OCI-LY1 (cell line): ENCODE results near the gene SPCS1.
"Not testable (repeated sequence)": the region's sequence is repeated elsewhere in the genome, so short reads cannot be mapped to it uniquely, and the experiment has no call there.

Source experiments
- H2AFZ ChIP-seq: fragments of 200-600 bp; sonication (generic), shearing (Covaris generic); 2 replicates; pipeline ENCODE4 v1.6.0; 2014; ENCODE audit warnings: antibody characterized with exemption, mild to moderate bottlenecking, low read length
- H3F3A ChIP-seq: fragments of 200-600 bp; sonication (generic), shearing (Covaris generic); 2 replicates; pipeline ENCODE4 v1.6.0; 2014; ENCODE audit warnings: mild to moderate bottlenecking, antibody characterized with exemption, low read length, moderate library complexity; ENCODE audit not compliant: insufficient read depth
- H3K27ac ChIP-seq: fragments of 200-600 bp; sonication (generic); 2 replicates; pipeline ENCODE4 v1.5.1; 2014; ENCODE audit warnings: low read length, mixed run types, mild to moderate bottlenecking, low read depth; ENCODE audit not compliant: poor library complexity, severe bottlenecking
- H3K27me3 ChIP-seq: fragments of 200-600 bp; sonication (generic); 2 replicates; pipeline ENCODE4 v1.6.0; 2014; ENCODE audit warnings: antibody characterized with exemption, mild to moderate bottlenecking, low read length, moderate library complexity; ENCODE audit not compliant: insufficient read depth
- H3K36me3 ChIP-seq: fragments of 200-600 bp; sonication (generic); 2 replicates; pipeline ENCODE4 v1.6.1; 2014; ENCODE audit warnings: mild to moderate bottlenecking, antibody characterized with exemption, low read length, moderate library complexity, mixed read lengths; ENCODE audit not compliant: insufficient read depth
- H3K4me1 ChIP-seq: fragments of 200-600 bp; sonication (generic); 2 replicates; pipeline ENCODE4 v1.5.1; 2014; ENCODE audit warnings: mild to moderate bottlenecking, low read length, moderate library complexity; ENCODE audit not compliant: insufficient read depth, severe bottlenecking
- H3K4me2 ChIP-seq: fragments of 200-600 bp; sonication (generic), shearing (Covaris generic); 2 replicates; pipeline ENCODE4 v1.6.1; 2014; ENCODE audit warnings: low read length
- H3K4me3 ChIP-seq: fragments of 200-600 bp; sonication (generic); 2 replicates; pipeline ENCODE4 v1.5.1; 2014; ENCODE audit warnings: low read length, low read depth, mild to moderate bottlenecking, mixed read lengths; ENCODE audit not compliant: poor library complexity, severe bottlenecking
- H3K79me2 ChIP-seq: fragments of 200-600 bp; shearing (Covaris generic); 2 replicates; pipeline ENCODE4 v1.6.1; 2016; ENCODE audit warnings: mixed run types, low read length, mixed read lengths; ENCODE audit not compliant: insufficient read depth
- H3K9ac ChIP-seq: fragments of 200-600 bp; sonication (generic), shearing (Covaris generic); 2 replicates; pipeline ENCODE4 v1.6.1; 2014; ENCODE audit warnings: mild to moderate bottlenecking, low read length, mixed read lengths
- H3K9me2 ChIP-seq: fragments of 200-600 bp; sonication (generic), shearing (Covaris generic); 2 replicates; pipeline ENCODE4 v1.6.1; 2014; ENCODE audit warnings: low read depth, mild to moderate bottlenecking, low read length, mixed read lengths
- H3K9me3 ChIP-seq: fragments of 200-600 bp; shearing (Covaris generic); 2 replicates; pipeline ENCODE4 v1.6.1; 2014; ENCODE audit warnings: low read length, mixed read lengths
- H4K20me1 ChIP-seq: fragments of 200-600 bp; sonication (generic), shearing (Covaris generic); 2 replicates; pipeline ENCODE4 v1.6.0; 2016; ENCODE audit warnings: mild to moderate bottlenecking, low read length; ENCODE audit not compliant: insufficient read depth
- EZH2 ChIP-seq: fragments of 200-600 bp; sonication (generic), shearing (Covaris generic); IDR thresholded peaks from 2 replicates; pipeline ENCODE4 v1.8.0; 2017; ENCODE audit warnings: borderline replicate concordance, mixed run types, mild to moderate bottlenecking, antibody characterized with exemption, low read length, moderate library complexity, mixed read lengths
- TF ChIP-seq, protein P1 (sequence below): fragments of 200-600 bp; sonication (generic), shearing (Covaris generic); IDR thresholded peaks from 2 replicates; pipeline ENCODE4 v1.5.1; 2017; ENCODE audit warnings: mild to moderate bottlenecking, antibody characterized with exemption, low read length, moderate library complexity, mixed read lengths

Gene SPCS1

DNA sequence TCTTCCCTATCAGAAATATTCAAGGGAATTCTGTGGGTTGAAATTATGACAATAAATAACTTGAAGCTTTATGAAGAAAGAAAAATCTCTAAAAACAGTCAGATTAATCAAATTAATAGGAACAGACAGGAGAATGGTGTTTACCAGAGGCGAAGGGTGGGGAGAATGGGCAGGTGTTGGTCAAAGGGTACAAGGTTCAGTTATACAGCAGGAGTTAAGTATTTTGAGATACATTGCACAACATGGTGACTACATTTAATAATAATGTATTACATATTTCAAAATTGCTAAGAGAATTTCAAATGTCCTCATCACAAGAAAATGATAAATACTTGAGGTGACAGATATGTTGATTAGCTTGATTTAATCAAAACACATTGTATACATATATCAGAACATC lies 18.6 kb downstream of the SPCS1 start:
- no peaks in the 10 kb centered on the region for H4K20me1 ChIP-seq
- H3F3A ChIP-seq: no peaks in the 10 kb centered on the region
- no peaks in the 10 kb centered on the region for H3K79me2 ChIP-seq
- H3K4me1 ChIP-seq: no peaks in the 10 kb centered on the region
- H2AFZ ChIP-seq: no peak overlapping the region
- peaks cover 13% of the 10 kb centered on the region for H3K36me3 ChIP-seq
- H3K4me2 ChIP-seq: no peak overlapping the region
- H3K9me3 ChIP-seq: peaks cover 6% of the 10 kb centered on the region; the same call in 1 of the 2 replicates
- no peak overlapping the region for H3K9ac ChIP-seq
- TF ChIP-seq EZH2: no peak
- TF ChIP-seq, protein P1, sequence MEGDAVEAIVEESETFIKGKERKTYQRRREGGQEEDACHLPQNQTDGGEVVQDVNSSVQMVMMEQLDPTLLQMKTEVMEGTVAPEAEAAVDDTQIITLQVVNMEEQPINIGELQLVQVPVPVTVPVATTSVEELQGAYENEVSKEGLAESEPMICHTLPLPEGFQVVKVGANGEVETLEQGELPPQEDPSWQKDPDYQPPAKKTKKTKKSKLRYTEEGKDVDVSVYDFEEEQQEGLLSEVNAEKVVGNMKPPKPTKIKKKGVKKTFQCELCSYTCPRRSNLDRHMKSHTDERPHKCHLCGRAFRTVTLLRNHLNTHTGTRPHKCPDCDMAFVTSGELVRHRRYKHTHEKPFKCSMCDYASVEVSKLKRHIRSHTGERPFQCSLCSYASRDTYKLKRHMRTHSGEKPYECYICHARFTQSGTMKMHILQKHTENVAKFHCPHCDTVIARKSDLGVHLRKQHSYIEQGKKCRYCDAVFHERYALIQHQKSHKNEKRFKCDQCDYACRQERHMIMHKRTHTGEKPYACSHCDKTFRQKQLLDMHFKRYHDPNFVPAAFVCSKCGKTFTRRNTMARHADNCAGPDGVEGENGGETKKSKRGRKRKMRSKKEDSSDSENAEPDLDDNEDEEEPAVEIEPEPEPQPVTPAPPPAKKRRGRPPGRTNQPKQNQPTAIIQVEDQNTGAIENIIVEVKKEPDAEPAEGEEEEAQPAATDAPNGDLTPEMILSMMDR: no peak
- no peaks in the 10 kb centered on the region for H3K9me2 ChIP-seq
- H3K4me3 ChIP-seq: no peak overlapping the region
- no peaks in the 10 kb centered on the region for H3K27me3 ChIP-seq
- no peak overlapping the region for H3K27ac ChIP-seq

DNA sequence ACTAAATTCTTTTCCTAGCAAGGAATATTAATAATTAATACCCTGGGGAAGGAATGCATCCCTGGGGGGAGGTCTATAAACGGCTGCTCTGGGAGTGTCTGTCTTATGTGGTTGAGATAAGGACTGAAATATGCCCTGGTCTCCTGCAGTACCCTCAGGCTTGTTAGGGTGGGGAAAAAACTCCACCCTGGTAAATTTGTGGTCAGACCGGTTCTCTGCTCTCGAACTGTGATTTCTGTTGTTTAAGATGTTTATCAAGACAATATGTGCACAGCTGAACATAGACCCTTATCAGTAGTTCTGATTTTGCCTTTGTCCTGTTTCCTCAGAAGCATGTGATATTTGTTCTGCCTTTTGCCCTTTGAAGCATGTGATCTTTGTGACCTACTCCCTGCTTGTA lies 22.8 kb downstream of the SPCS1 start:
- H3K27me3 ChIP-seq, H3F3A ChIP-seq, H2AFZ ChIP-seq, H3K4me2 ChIP-seq, H3K79me2 ChIP-seq, H3K4me1 ChIP-seq, H3K9ac ChIP-seq, H3K27ac ChIP-seq, H3K4me3 ChIP-seq, H3K9me2 ChIP-seq, H4K20me1 ChIP-seq: not testable (repeated sequence)
- Histone ChIP-seq H3K9me3 (peaks cover 20% of the 10 kb centered on the region), H3K36me3 (peaks cover 35% of the 10 kb centered on the region)

DNA sequence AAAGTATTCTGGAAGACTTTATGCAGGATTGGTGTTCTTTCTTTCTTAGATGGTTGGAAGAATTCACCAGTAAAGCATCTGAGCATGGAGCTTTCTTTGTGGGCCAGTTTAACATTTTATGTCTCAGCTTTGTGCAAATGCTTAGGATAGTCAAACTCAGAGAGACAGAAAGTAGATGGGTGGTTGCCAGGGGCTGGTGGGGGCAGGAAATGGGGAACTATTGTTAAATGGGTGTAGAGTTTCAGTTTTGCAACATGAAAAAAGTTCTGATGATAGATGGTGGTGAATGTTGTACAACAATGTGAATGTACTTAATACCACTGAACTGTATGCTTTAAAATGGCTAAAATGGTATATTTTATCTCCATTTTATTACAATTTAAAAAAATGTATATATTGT lies 24.8 kb downstream of the SPCS1 start:
- H3F3A ChIP-seq: no peaks in the 10 kb centered on the region
- H3K36me3 ChIP-seq: peaks cover 53% of the 10 kb centered on the region
- peaks cover 20% of the 10 kb centered on the region for H3K9me3 ChIP-seq
- no peak overlapping the region for H3K27ac ChIP-seq
- no peaks in the 10 kb centered on the region for H3K4me1 ChIP-seq
- no peak overlapping the region for H3K4me2 ChIP-seq
- H3K9me2 ChIP-seq: no peaks in the 10 kb centered on the region
- TF ChIP-seq EZH2: no peak
- TF ChIP-seq, protein P1: no peak
- H3K4me3 ChIP-seq: no peak overlapping the region
- H2AFZ ChIP-seq: no peak overlapping the region
- no peaks in the 10 kb centered on the region for H3K79me2 ChIP-seq
- no peaks in the 10 kb centered on the region for H4K20me1 ChIP-seq
- no peaks in the 10 kb centered on the region for H3K27me3 ChIP-seq
- no peak overlapping the region for H3K9ac ChIP-seq

DNA sequence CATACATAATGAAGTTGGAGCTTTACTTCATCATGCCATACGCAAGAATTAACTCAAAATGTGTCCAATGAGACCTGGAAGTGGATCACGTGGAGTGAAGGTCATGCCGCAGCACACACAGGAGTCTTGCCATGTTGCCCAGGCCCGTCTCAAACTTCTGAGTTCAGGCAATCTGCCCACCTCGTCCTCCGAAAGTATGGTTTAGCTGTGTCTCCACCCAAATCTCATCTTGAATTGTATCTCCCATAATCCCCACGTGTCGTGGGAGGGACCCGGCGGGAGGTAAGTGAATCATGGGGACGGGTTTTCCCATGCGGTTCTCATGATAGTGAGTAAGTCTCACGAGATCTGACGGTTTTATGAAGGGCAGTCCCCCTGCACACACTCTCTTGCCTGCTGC lies 25.7 kb downstream of the SPCS1 start:
- H3F3A ChIP-seq: no peaks in the 10 kb centered on the region
- no peaks in the 10 kb centered on the region for H3K27me3 ChIP-seq
- H4K20me1 ChIP-seq: no peaks in the 10 kb centered on the region
- H2AFZ ChIP-seq: no peak overlapping the region
- no peak overlapping the region for H3K27ac ChIP-seq
- peaks cover 20% of the 10 kb centered on the region for H3K9me3 ChIP-seq
- no peaks in the 10 kb centered on the region for H3K9me2 ChIP-seq
- no peaks in the 10 kb centered on the region for H3K4me1 ChIP-seq
- H3K4me3 ChIP-seq: no peak overlapping the region
- no peak for TF ChIP-seq EZH2
- TF ChIP-seq, protein P1: no peak
- H3K79me2 ChIP-seq: no peaks in the 10 kb centered on the region
- peaks cover 61% of the 10 kb centered on the region for H3K36me3 ChIP-seq
- no peak overlapping the region for H3K9ac ChIP-seq
- no peak overlapping the region for H3K4me2 ChIP-seq
